ENCODE measurements around the gene ACAD11.

The ACAD11 gene

GRCh38 chr3:132549890-132550578 lies 109.6 kb downstream of the ACAD11 start:
- DNase-seq (ENCODE audit: low read depth in 2 of 2) = peak; percentile 67 to 85
- TF ChIP-seq CTCF (IDR thresholded peaks at IDR 0.05; ENCODE audit: low read depth, low read length) = no peak
- H3K4me3 ChIP-seq (replicated peaks in 1 of 2; ENCODE audit: low read depth in 2 of 2, low read length in 2 of 2) = no peak overlapping the region

- TF ChIP-seq CTCF (IDR thresholded peaks at IDR 0.05; ENCODE audit: low read depth, low read length) = no peak
- H3K4me3 ChIP-seq (replicated peaks in 1 of 2; ENCODE audit: low read depth in 2 of 2, low read length in 2 of 2) = no peak overlapping the region
- DNase-seq (ENCODE audit: low read depth in 2 of 2) = no peak
Observed at GRCh38 chr3:132549169-132549568, 110.4 kb downstream of the ACAD11 start.

GRCh38 chr3:132545471-132545870 lies 114.1 kb downstream of the ACAD11 start:
- TF ChIP-seq CTCF (IDR thresholded peaks at IDR 0.05; ENCODE audit: low read depth, low read length) = no peak
- H3K4me3 ChIP-seq (replicated peaks in 1 of 2; ENCODE audit: low read depth in 2 of 2, low read length in 2 of 2) = no peak overlapping the region
- DNase-seq (ENCODE audit: low read depth in 2 of 2) = peak; percentile 14 to 47

- TF ChIP-seq CTCF (IDR thresholded peaks at IDR 0.05; ENCODE audit: low read depth, low read length) = no peak
- DNase-seq (ENCODE audit: low read depth in 2 of 2) = no peak
- H3K4me3 ChIP-seq (replicated peaks in 1 of 2; ENCODE audit: low read depth in 2 of 2, low read length in 2 of 2) = no peak overlapping the region
Observed at GRCh38 chr3:132544130-132544529, 115.5 kb downstream of the ACAD11 start.

- no peak for TF ChIP-seq CTCF (IDR thresholded peaks at IDR 0.05; ENCODE audit: low read depth, low read length)
- no peak overlapping the region for H3K4me3 ChIP-seq (replicated peaks in 1 of 2; ENCODE audit: low read depth in 2 of 2, low read length in 2 of 2)
- DNase-seq (ENCODE audit: low read depth in 2 of 2) = peak; percentile 88 to 91
Observed at GRCh38 chr3:132543011-132543739, 116.4 kb downstream of the ACAD11 start.

GRCh38 chr3:132542577-132542976 lies 117.0 kb downstream of the ACAD11 start:
- H3K4me3 ChIP-seq (replicated peaks in 1 of 2; ENCODE audit: low read depth in 2 of 2, low read length in 2 of 2) = no peak overlapping the region
- no peak for DNase-seq (ENCODE audit: low read depth in 2 of 2)
- no peak for TF ChIP-seq CTCF (IDR thresholded peaks at IDR 0.05; ENCODE audit: low read depth, low read length)
